Prostate gland (tissue), 2 donors: ENCODE data around the gene UBE2D2.

Source experiments
- CTCF ChIP-seq, 4 experiments: fragments of 200-600 bp in 2 of 4; fragments of 450-650 bp in 2 of 4; sonication (generic) in 2 of 4; IDR thresholded peaks; 1 replicate in 3 of 4; 2 replicates in 1 of 4; pipeline ENCODE4 v1.5.1; 2016 to 2019; ENCODE audit warnings: antibody characterized with exemption in 4 of 4, mild to moderate bottlenecking in 2 of 4, moderate library complexity in 2 of 4
- POLR2A ChIP-seq: fragments of 450-650 bp; IDR thresholded peaks from one replicate; pipeline ENCODE4 v1.6.1; 2016; ENCODE audit warnings: antibody characterized with exemption, mild to moderate bottlenecking

- TF ChIP-seq CTCF (IDR thresholded peaks at IDR 0.05) = no peak
- TF ChIP-seq POLR2A = no peak
These were observed 104.5 kb downstream of the UBE2D2 start for GRCh38 chr5:139665626-139666025.
